ENCODE measurements around the gene TMEM45B. TPM values are rescaled to one million over a fixed set of nuclear protein-coding genes. Genes with fewer than 3 reads are reported as not detected.
"Not testable (repeated sequence)": the region's sequence is repeated elsewhere in the genome, so short reads cannot be mapped to it uniquely, and the experiment has no call there.

Gene TMEM45B
- polyA plus RNA-seq, 1 of the 3 experiments (the other 2 are of a cell fraction) = not detected

GRCh38 chr11:129770993-129771392 lies 44.7 kb upstream of the TMEM45B start:
- Histone ChIP-seq H3K27me3 (ENCODE audit: insufficient read depth) (no peaks in the 10 kb centered on the region), H2AFZ (ENCODE audit: low read depth) (no peak overlapping the region), H3K9me3 (no peaks in the 10 kb centered on the region), H3K9ac (no peak overlapping the region), H3F3A (replicated peaks; ENCODE audit: insufficient read depth) (no peaks in the 10 kb centered on the region), H3K27ac (ENCODE audit: low read depth in 2 of 2, low read length in 1 of 2) (no peak overlapping the region), H3K9me2 (no peaks in the 10 kb centered on the region), H4K20me1 (ENCODE audit: insufficient read depth) (no peaks in the 10 kb centered on the region), H3K36me3 (replicated peaks in 1 of 2; ENCODE audit: control insufficient read depth in 1 of 2, insufficient read depth in 2 of 2, low read length in 1 of 2) (no peaks in the 10 kb centered on the region), H3K79me2 (ENCODE audit: insufficient read depth) (no peaks in the 10 kb centered on the region), H3K4me2 (no peak overlapping the region), H3K4me3 (ENCODE audit: low read depth in 2 of 2, low read length in 1 of 2) (no peak overlapping the region), H3K4me1 (ENCODE audit: control insufficient read depth in 1 of 2, insufficient read depth in 2 of 2, low read depth in 1 of 2, low read length in 1 of 2) (no peaks in the 10 kb centered on the region)
- ChIA-PET POLR2A (no interaction called here), CTCF (no interaction called here)
- no peak for TF ChIP-seq TAF1 (IDR thresholded peaks at IDR 0.05; ENCODE audit: borderline replicate concordance, low read depth, low read length)
- TF ChIP-seq MAX (IDR thresholded peaks at IDR 0.05; ENCODE audit: low read depth) = no peak
- no peak for TF ChIP-seq USF2 (IDR thresholded peaks at IDR 0.05; ENCODE audit: borderline replicate concordance, low read depth, low read length)
- DNase-seq = no peak
- WGBS (ENCODE audit: low lambda C conversion rate) = 6% methylated on average over 1 of the region's 1 CpG

- H3F3A ChIP-seq (replicated peaks; ENCODE audit: insufficient read depth); H3K4me1 ChIP-seq (ENCODE audit: control insufficient read depth in 1 of 2, insufficient read depth in 2 of 2, low read depth in 1 of 2, low read length in 1 of 2); H3K27ac ChIP-seq (ENCODE audit: low read depth in 2 of 2, low read length in 1 of 2); H3K4me2 ChIP-seq; H3K4me3 ChIP-seq (ENCODE audit: low read depth in 2 of 2, low read length in 1 of 2); H3K9me2 ChIP-seq; H3K9ac ChIP-seq; H3K79me2 ChIP-seq (ENCODE audit: insufficient read depth); POLR2A ChIA-PET; H3K27me3 ChIP-seq (ENCODE audit: insufficient read depth); DNase-seq; H3K9me3 ChIP-seq; H2AFZ ChIP-seq (ENCODE audit: low read depth); H3K36me3 ChIP-seq (replicated peaks in 1 of 2; ENCODE audit: control insufficient read depth in 1 of 2, insufficient read depth in 2 of 2, low read length in 1 of 2); CTCF ChIA-PET; H4K20me1 ChIP-seq (ENCODE audit: insufficient read depth): not testable (repeated sequence)
- WGBS (ENCODE audit: low lambda C conversion rate) = 0% methylated on average over 1 of the region's 1 CpG
Observed at GRCh38 chr11:129771456-129771855, 44.2 kb upstream of the TMEM45B start.

- H3K27me3 ChIP-seq (ENCODE audit: insufficient read depth) = peaks cover 11% of the 10 kb centered on the region; the same call in 1 of the 2 replicates
- peaks cover 0 to 2% of the 10 kb centered on the region in 2 experiments; a peak in 1 of 4 replicates for H3K4me1 ChIP-seq (ENCODE audit: control insufficient read depth in 1 of 2, insufficient read depth in 2 of 2, low read depth in 1 of 2, low read length in 1 of 2)
- H3K9ac ChIP-seq = no peak overlapping the region
- H3F3A ChIP-seq (replicated peaks; ENCODE audit: insufficient read depth) = no peaks in the 10 kb centered on the region
- no peak overlapping the region for H2AFZ ChIP-seq (ENCODE audit: low read depth)
- no peaks in the 10 kb centered on the region for H3K79me2 ChIP-seq (ENCODE audit: insufficient read depth)
- no peaks in the 10 kb centered on the region for H3K9me2 ChIP-seq
- POLR2A ChIA-PET = no interaction called here
- no peak for TF ChIP-seq SIN3A (IDR thresholded peaks at IDR 0.05; ENCODE audit: borderline replicate concordance, low read depth, low read length)
- TF ChIP-seq GABPA (IDR thresholded peaks at IDR 0.05; ENCODE audit: low read depth) = no peak
- no peak for TF ChIP-seq PBX3 (IDR thresholded peaks at IDR 0.05)
- no peak for TF ChIP-seq JUND (IDR thresholded peaks at IDR 0.05)
- TF ChIP-seq FOSL2 (IDR thresholded peaks at IDR 0.05; ENCODE audit: borderline replicate concordance, low read depth) = no peak
- TF ChIP-seq USF1 (IDR thresholded peaks at IDR 0.05; ENCODE audit: borderline replicate concordance, low read depth) = no peak
- no peak for TF ChIP-seq FOXJ3 (CRISPR knock-in tag; IDR thresholded peaks at IDR 0.05)
- no peak for TF ChIP-seq FOXM1 (IDR thresholded peaks at IDR 0.05; ENCODE audit: low read depth)
- TF ChIP-seq TAF1 (IDR thresholded peaks at IDR 0.05; ENCODE audit: borderline replicate concordance, low read depth, low read length) = no peak
- no peak for TF ChIP-seq TCF12 (IDR thresholded peaks at IDR 0.05)
- no peak for TF ChIP-seq CHD2 (IDR thresholded peaks at IDR 0.05; ENCODE audit: low read length, partially characterized antibody)
- no peak for TF ChIP-seq RAD21 (IDR thresholded peaks at IDR 0.05; ENCODE audit: low read length)
- no peak for DNase-seq
- H3K9me3 ChIP-seq = no peaks in the 10 kb centered on the region
- H3K36me3 ChIP-seq (replicated peaks in 1 of 2; ENCODE audit: control insufficient read depth in 1 of 2, insufficient read depth in 2 of 2, low read length in 1 of 2) = no peaks in the 10 kb centered on the region
- CTCF ChIA-PET = interaction anchor here (0.6 to 2.1 kb wide), 3 partner anchors 28 to 103 kb away, joined by 3 to 10 read pairs (median 3); no protein-coding TSS in a partner anchor
- H4K20me1 ChIP-seq (ENCODE audit: insufficient read depth) = no peaks in the 10 kb centered on the region
- no peak overlapping the region for H3K4me2 ChIP-seq
- H3K27ac ChIP-seq (ENCODE audit: low read depth in 2 of 2, low read length in 1 of 2) = no peak overlapping the region
- H3K4me3 ChIP-seq (ENCODE audit: low read depth in 2 of 2, low read length in 1 of 2) = no peak overlapping the region
- WGBS (ENCODE audit: low lambda C conversion rate) = 44% methylated on average over 3 of the region's 5 CpGs
Observed at GRCh38 chr11:129778877-129779276, 36.8 kb upstream of the TMEM45B start.
